Pancreas (tissue), 10 donors: ENCODE data around the gene GAS7. TPM values are rescaled to one million over a fixed set of nuclear protein-coding genes. Genes with fewer than 3 reads are reported as not detected.
"Not testable (repeated sequence)": the region's sequence is repeated elsewhere in the genome, so short reads cannot be mapped to it uniquely, and the experiment has no call there.

Experiments
- ATAC-seq, 4 donors: fragments of 200-7000 bp; cut with Tn5 transposase; one replicate each; pipeline versions ENCODE4 v1.8.0 to v1.9.1; 2020; ENCODE audit warnings: mild to moderate bottlenecking in 4 of 4, moderate library complexity in 4 of 4
- DNase-seq, 6 donors: peaks; one replicate each; pipeline ENCODE4 v3.0.0-alpha.2; 2020
- FAIRE-seq: peaks from 2 replicates; lab custom pipeline; 2012; peaks lifted over from hg19 to GRCh38; lab: Jason Lieb, UNC
- H3K27ac ChIP-seq, 4 donors: fragments of 200-600 bp; sonication (generic); 1 replicate in 3 of 4; 2 replicates in 1 of 4; pipeline versions ENCODE4 v1.5.0 to v1.8.0; 2020
- H3K27me3 ChIP-seq, 4 donors: fragments of 200-600 bp; one replicate each; pipeline ENCODE4 v1.8.0; 2021
- H3K36me3 ChIP-seq, 3 donors: fragments of 200-600 bp; sonication (generic) in 1 of 3; one replicate each; pipeline versions ENCODE4 v1.5.0 to v1.8.0; 2020 to 2021
- H3K4me1 ChIP-seq, 3 donors: fragments of 200-600 bp; one replicate each; pipeline ENCODE4 v1.8.0; 2021
- H3K4me3 ChIP-seq, 4 donors: fragments of 200-600 bp; sonication (generic) in 2 of 4; one replicate each; pipeline versions ENCODE4 v1.5.0 to v1.8.0; 2020 to 2021
- H3K9me3 ChIP-seq, 4 donors: fragments of 200-600 bp; one replicate each; pipeline ENCODE4 v1.8.0; 2021
- WGBS, 2 donors: extraction: QIAGEN DNeasy Blood & Tissue Kit; methylation state at CpG; one replicate each; pipeline ENCODE4 v1.1.7; 2013; 5-methylcytosine and 5-hydroxymethylcytosine counted together
- intact Hi-C, 3 donors: fragments of 100-400 bp; cut with DNase I; formaldehyde crosslinking; loops; one replicate each; pipeline versions ENCODE4 v1.11.1 to v1.14.2; 2022
- polyA plus RNA-seq, 2 donors: library from polyadenylated mRNA; stranded (reverse); fragments of 200-250 nt; gene quantifications; one replicate each; pipeline ENCODE4 v1.2.3, GENCODE V29; 2013
- total RNA-seq, 6 donors: library from RNA; stranded (reverse); fragmentation: NEBNext Ultra II Directional in 4 of 6; extraction: Animal tissue kit (Norgen Biotek cat#: 25700) in 4 of 6; gene quantifications; one replicate each; pipeline versions ENCODE4 v1.2.1 to v1.2.4, GENCODE V29; 2021 to 2023
- TF ChIP-seq, protein P1 (sequence below), 4 donors: fragments of 200-600 bp; sonication (generic) in 3 of 4; IDR thresholded peaks; one replicate each; pipeline versions ENCODE4 v1.5.0 to v1.8.0; 2021; ENCODE audit warnings: antibody characterized with exemption in 4 of 4
- donor health status: healthy with polysubstance abuse.
- donor health status: DM: no; HTN: no; CAD: no; lungs with moderate emphysema.
- donor health status: DM: no; HTN: no; CAD: no.
- donor health status: control.
- donor health status: control.
- donor health status: Bipolar disorder and iron deficiency.
- donor health status: DM: yes; HTN: yes; CAD: no.
- donor health status: DM: no; HTN: no; CAD: no.
- donor health status: DM: no; HTN: no; CAD: no.
- donor health status: DM: yes; HTN: yes; CAD: no.

GAS7 gene
- total and polyA plus RNA-seq, 8 donors, result 1.9 to 22.9 (median 3.7) TPM

DNA sequence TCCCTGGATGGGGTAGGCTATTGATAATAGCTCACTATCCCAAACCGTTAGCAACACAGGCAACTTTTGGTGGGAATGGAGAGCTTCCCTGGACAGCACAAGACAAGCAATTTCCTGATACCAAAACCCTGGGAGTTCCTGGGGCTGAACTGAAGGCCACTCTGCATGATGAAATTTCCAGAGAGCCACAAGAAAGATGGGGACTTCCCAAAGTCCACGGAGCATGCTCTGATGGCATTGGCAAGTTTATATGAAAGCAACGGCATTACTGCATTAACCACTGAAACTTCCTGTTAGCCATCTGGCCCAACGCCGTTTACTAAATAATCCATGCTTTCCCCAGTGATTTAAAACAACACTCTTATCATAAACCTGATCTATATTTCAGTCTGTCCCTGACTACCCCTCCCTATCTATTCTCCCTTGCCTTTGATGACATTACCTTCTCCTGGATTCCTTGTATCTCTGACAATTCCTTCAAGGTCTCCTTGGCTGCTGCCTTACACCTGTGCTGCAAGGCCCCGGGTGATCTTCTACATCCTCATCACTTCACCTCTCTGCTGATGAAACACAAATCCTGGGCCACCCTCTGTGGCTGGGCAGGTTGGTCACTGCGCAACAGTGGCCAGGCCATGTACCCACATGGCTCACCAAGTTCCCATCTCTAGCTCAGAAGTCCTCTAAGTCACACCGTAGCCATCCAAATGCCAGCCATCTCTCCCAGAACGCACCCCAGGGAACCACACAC lies 184.9 kb downstream of the GAS7 start:
- TF ChIP-seq, protein P1, sequence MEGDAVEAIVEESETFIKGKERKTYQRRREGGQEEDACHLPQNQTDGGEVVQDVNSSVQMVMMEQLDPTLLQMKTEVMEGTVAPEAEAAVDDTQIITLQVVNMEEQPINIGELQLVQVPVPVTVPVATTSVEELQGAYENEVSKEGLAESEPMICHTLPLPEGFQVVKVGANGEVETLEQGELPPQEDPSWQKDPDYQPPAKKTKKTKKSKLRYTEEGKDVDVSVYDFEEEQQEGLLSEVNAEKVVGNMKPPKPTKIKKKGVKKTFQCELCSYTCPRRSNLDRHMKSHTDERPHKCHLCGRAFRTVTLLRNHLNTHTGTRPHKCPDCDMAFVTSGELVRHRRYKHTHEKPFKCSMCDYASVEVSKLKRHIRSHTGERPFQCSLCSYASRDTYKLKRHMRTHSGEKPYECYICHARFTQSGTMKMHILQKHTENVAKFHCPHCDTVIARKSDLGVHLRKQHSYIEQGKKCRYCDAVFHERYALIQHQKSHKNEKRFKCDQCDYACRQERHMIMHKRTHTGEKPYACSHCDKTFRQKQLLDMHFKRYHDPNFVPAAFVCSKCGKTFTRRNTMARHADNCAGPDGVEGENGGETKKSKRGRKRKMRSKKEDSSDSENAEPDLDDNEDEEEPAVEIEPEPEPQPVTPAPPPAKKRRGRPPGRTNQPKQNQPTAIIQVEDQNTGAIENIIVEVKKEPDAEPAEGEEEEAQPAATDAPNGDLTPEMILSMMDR (IDR thresholded peaks at IDR 0.05), result no peak
- ATAC-seq, result peak in 2 of 4 donors; percentile 75 to 85
- Histone ChIP-seq H3K36me3 (no peaks in the 10 kb centered on the region), H3K27me3 (no peaks in the 10 kb centered on the region), H3K9me3 (no peaks in the 10 kb centered on the region), H3K4me1 (no peaks in the 10 kb centered on the region), H3K27ac (peak overlapping the region in 2 of 4 donors; percentile 41 to 51), H3K4me3 (no peak overlapping the region)
- intact Hi-C loops, result no loop called here
- no peak for FAIRE-seq
- WGBS, 2 donors, result 50 to 65% methylated on average over 9 of the region's 9 CpGs
- DNase-seq, result no peak

DNA sequence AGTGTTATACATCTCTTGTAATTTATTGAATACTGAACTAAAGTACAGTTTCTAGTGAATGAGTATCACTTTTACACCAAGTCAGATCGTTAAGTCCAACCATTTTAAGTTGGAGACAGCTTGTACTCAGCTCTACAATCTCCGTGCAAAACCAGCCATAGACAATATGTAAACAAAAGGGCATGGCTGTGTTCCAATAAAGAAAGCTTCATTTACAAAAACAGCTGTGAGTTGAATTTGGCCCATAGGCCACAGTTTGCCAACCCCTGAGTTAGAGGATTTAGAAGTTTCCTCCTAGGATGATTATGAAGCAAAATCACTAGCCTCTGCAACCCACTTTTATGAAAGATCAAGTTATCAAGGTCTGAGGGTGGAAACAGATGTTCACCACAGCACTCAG lies 187.7 kb downstream of the GAS7 start:
- FAIRE-seq, result no peak

DNA sequence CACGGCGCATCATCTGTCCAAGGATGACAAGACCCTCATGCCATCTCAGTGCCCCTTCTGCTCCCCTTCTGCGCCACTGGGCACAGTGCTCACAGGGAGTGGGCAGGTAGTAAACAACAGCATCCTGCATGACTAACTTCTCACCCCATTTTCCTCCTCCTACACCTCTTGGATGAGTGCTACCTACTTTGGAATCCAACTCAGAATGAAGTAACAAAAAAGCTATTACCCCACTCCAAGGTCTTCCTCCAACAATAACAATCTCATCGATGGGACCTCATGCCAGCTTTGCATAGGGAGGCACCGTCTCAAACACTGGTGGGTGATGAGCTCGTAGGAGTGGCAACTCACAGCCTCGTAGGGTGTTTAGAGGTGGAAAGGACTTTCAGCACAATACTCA lies 194.7 kb downstream of the GAS7 start:
- TF ChIP-seq, protein P1 (IDR thresholded peaks at IDR 0.05), result no peak
- no peak for FAIRE-seq
- Histone ChIP-seq H3K9me3 (no peaks in the 10 kb centered on the region), H3K4me3 (no peak overlapping the region), H3K27me3 (no peaks in the 10 kb centered on the region), H3K36me3 (no peaks in the 10 kb centered on the region), H3K27ac (no peak overlapping the region), H3K4me1 (no peaks in the 10 kb centered on the region)
- intact Hi-C loops, result no loop called here
- 58 to 82% methylated on average over 7 of the region's 7 CpGs for WGBS, 2 donors
- peak in 1 of 6 donors; percentile 8 for DNase-seq
- ATAC-seq, result no peak

More for the DNA sequence above, 187.7 kb downstream of the GAS7 start:
- no peaks in the 10 kb centered on the region for H3K9me3 ChIP-seq
- H3K27ac ChIP-seq, result no peak overlapping the region
- 21 to 23% methylated on average over 2 of the region's 2 CpGs for WGBS, 2 donors
- H3K4me3 ChIP-seq, result no peak overlapping the region
- no peak for DNase-seq
- no peaks in the 10 kb centered on the region for H3K36me3 ChIP-seq
- intact Hi-C loops, result no loop called here
- ATAC-seq, result no peak
- TF ChIP-seq, protein P1 (IDR thresholded peaks at IDR 0.05), result no peak
- H3K27me3 ChIP-seq, result no peaks in the 10 kb centered on the region
- no peaks in the 10 kb centered on the region for H3K4me1 ChIP-seq

DNA sequence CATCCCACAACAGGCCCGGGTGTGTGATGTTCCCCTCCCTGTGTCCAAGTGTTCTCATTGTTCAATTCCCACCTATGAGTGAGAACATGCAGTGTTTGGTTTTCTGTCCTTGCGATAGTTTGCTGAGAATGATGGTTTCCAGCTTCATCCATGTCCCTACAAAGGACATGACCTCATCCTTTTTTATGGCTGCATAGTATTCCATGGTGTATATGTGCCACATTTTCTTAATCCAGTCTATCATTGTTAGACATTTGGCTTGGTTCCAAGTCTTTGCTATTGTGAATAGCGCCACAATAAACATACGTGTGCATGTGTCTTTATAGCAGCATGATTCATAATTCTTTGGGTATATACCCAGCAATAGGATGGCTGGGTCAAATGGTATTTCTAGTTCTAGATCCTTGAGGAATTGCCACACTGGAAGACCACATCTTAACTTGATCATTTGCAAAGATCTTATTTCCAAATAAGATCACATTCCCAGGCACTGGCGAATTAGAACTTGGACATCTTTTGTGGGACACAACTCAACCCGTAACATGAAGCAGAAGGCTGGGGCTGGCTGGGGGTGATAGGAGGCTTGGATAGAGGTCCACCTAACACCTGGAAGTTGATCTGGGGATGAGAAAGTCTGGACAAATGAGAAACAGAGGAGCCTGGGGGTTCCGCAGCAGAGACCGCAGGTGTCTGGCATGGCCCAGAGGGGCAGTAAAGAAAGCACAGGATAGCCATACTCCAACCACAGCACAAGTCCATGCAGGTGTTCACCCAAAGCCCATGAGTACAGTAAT lies 195.6 kb downstream of the GAS7 start:
- 77 to 91% methylated on average over 7 to 8 of the region's 8 CpGs for WGBS, 2 donors
- H3K27me3 ChIP-seq, H3K36me3 ChIP-seq, H3K4me3 ChIP-seq, H3K9me3 ChIP-seq, ATAC-seq, H3K27ac ChIP-seq, intact Hi-C loops, H3K4me1 ChIP-seq, FAIRE-seq: not testable (repeated sequence)
- DNase-seq, result peak in 1 of 6 donors; percentile 9

DNA sequence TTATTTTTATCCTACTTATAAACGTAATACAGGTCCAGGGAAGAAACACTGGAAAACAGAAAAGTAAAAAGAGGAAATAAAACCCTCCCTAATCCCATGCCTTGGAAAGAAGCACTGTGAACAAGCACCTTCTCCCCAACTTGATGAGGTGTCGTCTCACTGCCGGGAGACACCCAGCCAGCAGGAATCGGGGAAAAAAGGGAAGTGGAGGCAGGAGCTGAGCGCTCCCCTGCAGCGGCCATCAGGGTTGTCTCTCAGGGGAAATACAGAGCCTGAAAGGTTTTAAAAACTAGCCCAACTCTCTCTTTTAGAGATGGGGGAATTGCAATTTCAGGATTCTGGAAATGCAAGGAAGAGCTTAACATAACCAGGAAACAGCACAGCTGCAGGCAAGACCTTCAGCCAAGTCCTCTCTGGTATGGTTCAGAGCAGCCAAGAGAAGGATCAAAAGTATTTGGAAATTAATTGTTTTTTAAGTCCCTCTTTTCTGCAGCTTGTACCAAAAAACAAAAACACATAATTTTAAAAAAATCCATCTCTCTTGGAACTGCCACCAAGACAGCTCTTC lies 197.0 kb downstream of the GAS7 start:
- Histone ChIP-seq H3K9me3 (no peaks in the 10 kb centered on the region), H3K27ac (no peak overlapping the region), H3K4me1 (no peaks in the 10 kb centered on the region), H3K4me3 (no peak overlapping the region), H3K27me3 (no peaks in the 10 kb centered on the region), H3K36me3 (no peaks in the 10 kb centered on the region)
- no peak for FAIRE-seq
- intact Hi-C loops, result no loop called here
- DNase-seq, result peak in 1 of 6 donors; percentile 12
- ATAC-seq, result no peak
- WGBS, 2 donors, result 51 to 81% methylated on average over 6 of the region's 6 CpGs
- TF ChIP-seq, protein P1 (IDR thresholded peaks at IDR 0.05), result no peak
